ENCODE data around the gene APEX2. TPM values are rescaled to one million over a fixed set of nuclear protein-coding genes. Genes with fewer than 3 reads are reported as not detected.

Gene APEX2
- polyA plus RNA-seq, 1 donor from 2014 or later: 3.0 TPM

DNA sequence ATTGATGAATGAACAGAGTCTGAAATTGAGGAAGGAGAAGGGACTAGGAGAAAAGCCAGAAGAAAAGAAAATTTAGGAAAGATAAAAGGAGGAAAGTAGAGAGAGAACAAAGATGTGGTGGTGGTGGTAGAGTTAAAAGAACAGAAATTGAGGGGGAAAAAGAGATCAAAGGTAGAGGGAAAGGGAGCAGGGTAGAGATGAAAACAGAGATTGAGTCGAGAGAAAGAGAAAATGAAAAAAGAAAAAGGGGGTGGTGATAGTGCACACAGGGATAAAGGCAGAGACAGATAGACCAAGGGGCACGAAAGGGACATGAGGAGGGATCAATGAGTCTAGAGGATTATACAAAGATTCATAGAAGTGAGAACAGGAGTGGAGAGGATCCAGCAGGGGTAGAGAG lies 26.7 kb downstream of the APEX2 start:
- Histone ChIP-seq H3K4me2 (ENCODE audit: low read length) (no peak overlapping the region), H3K79me2 (replicated peaks; ENCODE audit: insufficient read depth, low read length) (no peaks in the 10 kb centered on the region), H3K27ac (ENCODE audit: low read length) (no peak overlapping the region)

DNA sequence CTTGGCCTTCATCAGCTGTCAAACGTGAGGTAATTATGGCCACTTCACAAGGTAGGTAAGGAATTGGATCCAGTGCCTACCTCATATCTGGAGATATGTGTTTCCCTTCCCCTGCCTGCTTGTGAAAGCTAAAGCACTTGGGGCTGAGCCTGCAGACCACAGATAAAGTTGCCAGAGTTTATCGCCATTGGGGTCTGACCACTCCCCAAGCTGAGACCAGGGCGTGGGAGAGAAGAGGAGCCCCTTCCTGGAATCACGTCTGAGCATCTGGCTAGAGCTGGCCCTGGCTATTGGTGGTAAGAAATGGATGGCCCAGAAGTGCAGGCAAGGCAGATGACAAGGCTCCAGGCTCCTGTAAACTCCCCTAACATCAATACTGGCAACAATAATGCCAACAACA lies 27.9 kb downstream of the APEX2 start:
- Histone ChIP-seq H3F3A (ENCODE audit: insufficient read depth, low read length, poor library complexity, severe bottlenecking) (no peaks in the 10 kb centered on the region), H3K36me3 (ENCODE audit: insufficient read depth, low read length) (no peaks in the 10 kb centered on the region), H3K79me2 (replicated peaks; ENCODE audit: insufficient read depth, low read length) (no peaks in the 10 kb centered on the region), H2AFZ (ENCODE audit: low read depth, low read length) (no peak overlapping the region), H3K9me2 (ENCODE audit: insufficient read depth, low read length) (no peaks in the 10 kb centered on the region), H4K20me1 (ENCODE audit: insufficient read depth) (no peaks in the 10 kb centered on the region), H3K4me2 (ENCODE audit: low read length) (no peak overlapping the region), H3K9ac (ENCODE audit: low read length) (no peak overlapping the region), H3K4me3 (ENCODE audit: low read length) (no peak overlapping the region), H3K27ac (ENCODE audit: low read length) (no peak overlapping the region), H3K9me3 (ENCODE audit: low read length) (no peaks in the 10 kb centered on the region), H3K27me3 (ENCODE audit: insufficient read depth, low read depth, low read length) (no peaks in the 10 kb centered on the region)
- TF ChIP-seq SMC3 (conservative IDR thresholded peaks at IDR 0.05; ENCODE audit: poor library complexity) (no peak), RAD21 (conservative IDR thresholded peaks at IDR 0.05) (no peak), MXI1 (conservative IDR thresholded peaks at IDR 0.05; ENCODE audit: poor library complexity, severe bottlenecking) (no peak), TAF1 (IDR thresholded peaks at IDR 0.05; ENCODE audit: low read depth) (no peak), EP300 (conservative IDR thresholded peaks at IDR 0.05; ENCODE audit: poor library complexity, severe bottlenecking) (no peak), EZH2 (IDR thresholded peaks at IDR 0.05; ENCODE audit: borderline replicate concordance, insufficient read depth, low read length, poor library complexity, severe bottlenecking) (no peak), POLR2AphosphoS5 (IDR thresholded peaks at IDR 0.05) (no peak)
- TF ChIP-seq, protein P1, sequence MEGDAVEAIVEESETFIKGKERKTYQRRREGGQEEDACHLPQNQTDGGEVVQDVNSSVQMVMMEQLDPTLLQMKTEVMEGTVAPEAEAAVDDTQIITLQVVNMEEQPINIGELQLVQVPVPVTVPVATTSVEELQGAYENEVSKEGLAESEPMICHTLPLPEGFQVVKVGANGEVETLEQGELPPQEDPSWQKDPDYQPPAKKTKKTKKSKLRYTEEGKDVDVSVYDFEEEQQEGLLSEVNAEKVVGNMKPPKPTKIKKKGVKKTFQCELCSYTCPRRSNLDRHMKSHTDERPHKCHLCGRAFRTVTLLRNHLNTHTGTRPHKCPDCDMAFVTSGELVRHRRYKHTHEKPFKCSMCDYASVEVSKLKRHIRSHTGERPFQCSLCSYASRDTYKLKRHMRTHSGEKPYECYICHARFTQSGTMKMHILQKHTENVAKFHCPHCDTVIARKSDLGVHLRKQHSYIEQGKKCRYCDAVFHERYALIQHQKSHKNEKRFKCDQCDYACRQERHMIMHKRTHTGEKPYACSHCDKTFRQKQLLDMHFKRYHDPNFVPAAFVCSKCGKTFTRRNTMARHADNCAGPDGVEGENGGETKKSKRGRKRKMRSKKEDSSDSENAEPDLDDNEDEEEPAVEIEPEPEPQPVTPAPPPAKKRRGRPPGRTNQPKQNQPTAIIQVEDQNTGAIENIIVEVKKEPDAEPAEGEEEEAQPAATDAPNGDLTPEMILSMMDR (IDR thresholded peaks at IDR 0.05; ENCODE audit: poor library complexity, severe bottlenecking): no peak
- TF ChIP-seq, protein P2, sequence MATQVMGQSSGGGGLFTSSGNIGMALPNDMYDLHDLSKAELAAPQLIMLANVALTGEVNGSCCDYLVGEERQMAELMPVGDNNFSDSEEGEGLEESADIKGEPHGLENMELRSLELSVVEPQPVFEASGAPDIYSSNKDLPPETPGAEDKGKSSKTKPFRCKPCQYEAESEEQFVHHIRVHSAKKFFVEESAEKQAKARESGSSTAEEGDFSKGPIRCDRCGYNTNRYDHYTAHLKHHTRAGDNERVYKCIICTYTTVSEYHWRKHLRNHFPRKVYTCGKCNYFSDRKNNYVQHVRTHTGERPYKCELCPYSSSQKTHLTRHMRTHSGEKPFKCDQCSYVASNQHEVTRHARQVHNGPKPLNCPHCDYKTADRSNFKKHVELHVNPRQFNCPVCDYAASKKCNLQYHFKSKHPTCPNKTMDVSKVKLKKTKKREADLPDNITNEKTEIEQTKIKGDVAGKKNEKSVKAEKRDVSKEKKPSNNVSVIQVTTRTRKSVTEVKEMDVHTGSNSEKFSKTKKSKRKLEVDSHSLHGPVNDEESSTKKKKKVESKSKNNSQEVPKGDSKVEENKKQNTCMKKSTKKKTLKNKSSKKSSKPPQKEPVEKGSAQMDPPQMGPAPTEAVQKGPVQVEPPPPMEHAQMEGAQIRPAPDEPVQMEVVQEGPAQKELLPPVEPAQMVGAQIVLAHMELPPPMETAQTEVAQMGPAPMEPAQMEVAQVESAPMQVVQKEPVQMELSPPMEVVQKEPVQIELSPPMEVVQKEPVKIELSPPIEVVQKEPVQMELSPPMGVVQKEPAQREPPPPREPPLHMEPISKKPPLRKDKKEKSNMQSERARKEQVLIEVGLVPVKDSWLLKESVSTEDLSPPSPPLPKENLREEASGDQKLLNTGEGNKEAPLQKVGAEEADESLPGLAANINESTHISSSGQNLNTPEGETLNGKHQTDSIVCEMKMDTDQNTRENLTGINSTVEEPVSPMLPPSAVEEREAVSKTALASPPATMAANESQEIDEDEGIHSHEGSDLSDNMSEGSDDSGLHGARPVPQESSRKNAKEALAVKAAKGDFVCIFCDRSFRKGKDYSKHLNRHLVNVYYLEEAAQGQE (IDR thresholded peaks at IDR 0.05; ENCODE audit: borderline replicate concordance): no peak

More for the DNA sequence above, 26.7 kb downstream of the APEX2 start:
- no peaks in the 10 kb centered on the region for H3K36me3 ChIP-seq (ENCODE audit: insufficient read depth, low read length)
- H3K9me3 ChIP-seq (ENCODE audit: low read length): no peaks in the 10 kb centered on the region
- TF ChIP-seq SMC3 (conservative IDR thresholded peaks at IDR 0.05; ENCODE audit: poor library complexity) (no peak), POLR2AphosphoS5 (IDR thresholded peaks at IDR 0.05) (no peak), RAD21 (conservative IDR thresholded peaks at IDR 0.05) (no peak), MXI1 (conservative IDR thresholded peaks at IDR 0.05; ENCODE audit: poor library complexity, severe bottlenecking) (no peak), TAF1 (IDR thresholded peaks at IDR 0.05; ENCODE audit: low read depth) (no peak), EP300 (conservative IDR thresholded peaks at IDR 0.05; ENCODE audit: poor library complexity, severe bottlenecking) (no peak), EZH2 (IDR thresholded peaks at IDR 0.05; ENCODE audit: borderline replicate concordance, insufficient read depth, low read length, poor library complexity, severe bottlenecking) (no peak)
- TF ChIP-seq, protein P1 (IDR thresholded peaks at IDR 0.05; ENCODE audit: poor library complexity, severe bottlenecking): no peak
- TF ChIP-seq, protein P2 (IDR thresholded peaks at IDR 0.05; ENCODE audit: borderline replicate concordance): no peak
- no peaks in the 10 kb centered on the region for H3K27me3 ChIP-seq (ENCODE audit: insufficient read depth, low read depth, low read length)
- H3K4me3 ChIP-seq (ENCODE audit: low read length): no peak overlapping the region
- no peak overlapping the region for H2AFZ ChIP-seq (ENCODE audit: low read depth, low read length)
- H3K9ac ChIP-seq (ENCODE audit: low read length): no peak overlapping the region
- no peaks in the 10 kb centered on the region for H4K20me1 ChIP-seq (ENCODE audit: insufficient read depth)
- no peaks in the 10 kb centered on the region for H3K9me2 ChIP-seq (ENCODE audit: insufficient read depth, low read length)
- no peaks in the 10 kb centered on the region for H3F3A ChIP-seq (ENCODE audit: insufficient read depth, low read length, poor library complexity, severe bottlenecking)
